A549 (cell line): ENCODE measurements around the gene GINS2. TPM values are rescaled to one million over a fixed set of nuclear protein-coding genes. Genes with fewer than 3 reads are reported as not detected.

Source experiments
- ATAC-seq, 2 experiments: fragments of 200-7000 bp in 1 of 2; fragments of >200 bp in 1 of 2; cut with Nextera tagmentation in 1 of 2; cut with Tn5 transposase in 1 of 2; 3 replicates each; pipeline versions ENCODE4 v1.8.0 to v1.9.1; 2018 to 2020; ENCODE audit warnings: mild to moderate bottlenecking in 1 of 2, moderate library complexity in 1 of 2
- CTCF ChIA-PET: fragments of 300-600 bp; sonication (Branson Sonifier 250); formaldehyde crosslinking; extraction: SDS; loops from one replicate; lab custom pipeline; 2021; ENCODE audit warnings: antibody characterized with exemption, inconsistent platforms; lab: Yijun Ruan, JAX
- POLR2A ChIA-PET: fragments of 350-600 bp; formaldehyde crosslinking; extraction: SDS; loops from one replicate; lab custom pipeline; 2021; ENCODE audit warnings: antibody characterized with exemption, inconsistent platforms; lab: Yijun Ruan, JAX
- DNase-seq, 2 experiments: peaks; one replicate each; pipeline versions ENCODE4 v3.0.0 to v3.0.0-alpha.2; 2011 to 2016; ENCODE audit warnings: low read depth in 1 of 2, low spot score in 1 of 2
- FAIRE-seq: peaks from 2 replicates; lab custom pipeline; 2011; peaks lifted over from hg19 to GRCh38; lab: Jason Lieb, UNC
- H3K27ac ChIP-seq, 2 experiments: fragments of >200 bp; sonication (Bioruptor Twin); formaldehyde crosslinking; 3 replicates each; pipeline ENCODE4 v1.5.1; 2016 to 2017
- H3K4me1 ChIP-seq: fragments of >200 bp; sonication (Bioruptor Twin); formaldehyde crosslinking; 3 replicates; pipeline ENCODE4 v1.6.1; 2016
- H3K4me2 ChIP-seq: fragments of >200 bp; sonication (Bioruptor Twin); formaldehyde crosslinking; 3 replicates; pipeline ENCODE4 v1.6.1; 2016
- H3K4me3 ChIP-seq: fragments of >200 bp; sonication (Bioruptor Twin); formaldehyde crosslinking; 3 replicates; pipeline ENCODE4 v1.5.1; 2016
- H3K9me3 ChIP-seq: fragments of >200 bp; sonication (Bioruptor Twin); formaldehyde crosslinking; 3 replicates; pipeline ENCODE4 v1.6.1; 2016
- CHD2 ChIP-seq: fragments of 150-350 bp; IDR thresholded peaks from 2 replicates; pipeline ENCODE4 v1.6.1; 2014; ENCODE audit warnings: low read length; ENCODE audit not compliant: partially characterized antibody
- ELK1 ChIP-seq: fragments of 150-350 bp; IDR thresholded peaks from 2 replicates; pipeline ENCODE4 v1.6.1; 2014; ENCODE audit warnings: low read depth, mild to moderate bottlenecking, low read length
- EP300 ChIP-seq, 2 experiments: fragments of >200 bp; sonication (Bioruptor Twin); formaldehyde crosslinking; IDR thresholded peaks; 2 replicates in 1 of 2; 3 replicates in 1 of 2; pipeline ENCODE4 v1.6.1; 2016 to 2017
- FOSB ChIP-seq: fragments of 250-450 bp; sonication (Bioruptor Pico); IDR thresholded peaks from 2 replicates; pipeline ENCODE4 v1.5.0; 2020; ENCODE audit warnings: mild to moderate bottlenecking, moderate library complexity
- FOSL2 ChIP-seq, 2 experiments: fragments of 450-650 bp in 1 of 2; fragments of >200 bp in 1 of 2; sonication (Bioruptor Twin) in 1 of 2; formaldehyde crosslinking; IDR thresholded peaks; 2 replicates each; pipeline versions ENCODE4 v1.5.0 to v1.6.1; 2016 to 2020; ENCODE audit warnings: mild to moderate bottlenecking in 1 of 2, moderate library complexity in 1 of 2
- FOXS1 ChIP-seq: fragments of 250-450 bp; sonication (Bioruptor Pico); IDR thresholded peaks from 2 replicates; pipeline ENCODE4 v1.5.0; 2020; ENCODE audit warnings: mild to moderate bottlenecking, moderate library complexity
- HES2 ChIP-seq: fragments of >200 bp; sonication (Bioruptor Twin); formaldehyde crosslinking; IDR thresholded peaks from 2 replicates; pipeline ENCODE4 v1.6.1; 2016
- HEYL ChIP-seq: fragments of 250-450 bp; sonication (Bioruptor Pico); IDR thresholded peaks from 2 replicates; pipeline ENCODE4 v1.8.0; 2021; ENCODE audit warnings: mild to moderate bottlenecking, moderate library complexity
- HOXA7 ChIP-seq: fragments of 250-450 bp; sonication (Bioruptor Pico); IDR thresholded peaks from 2 replicates; pipeline ENCODE4 v1.5.0; 2020; ENCODE audit warnings: mild to moderate bottlenecking, moderate library complexity
- HOXB13 ChIP-seq: fragments of 250-450 bp; sonication (Bioruptor Pico); IDR thresholded peaks from 2 replicates; pipeline ENCODE4 v1.5.0; 2020; ENCODE audit warnings: low read depth, mild to moderate bottlenecking, moderate library complexity
- KDM1A ChIP-seq: fragments of 200-600 bp; sonication (generic); IDR thresholded peaks from 2 replicates; pipeline ENCODE4 v1.6.1; 2016; ENCODE audit warnings: low read depth, mild to moderate bottlenecking
- MAFK ChIP-seq: fragments of 450-650 bp; IDR thresholded peaks from 2 replicates; pipeline ENCODE4 v1.6.1; 2014; ENCODE audit not compliant: partially characterized antibody
- MAX ChIP-seq: IDR thresholded peaks from 2 replicates; pipeline ENCODE4 v1.6.1; 2012
- MYC ChIP-seq: IDR thresholded peaks from 2 replicates; pipeline ENCODE4 v1.6.1; 2012; ENCODE audit warnings: mild to moderate bottlenecking, inconsistent platforms, low read length, improper control_type of control experiment, borderline replicate concordance
- NPAS2 ChIP-seq: fragments of 250-450 bp; sonication (Bioruptor Pico); IDR thresholded peaks from 2 replicates; pipeline ENCODE4 v1.8.0; 2022; ENCODE audit warnings: mild to moderate bottlenecking, moderate library complexity, borderline replicate concordance
- NR3C1 ChIP-seq: fragments of >200 bp; sonication (Bioruptor Twin); formaldehyde crosslinking; IDR thresholded peaks from 3 replicates; pipeline ENCODE4 v1.6.1; 2017
- POLR2A ChIP-seq: IDR thresholded peaks from 2 replicates; pipeline ENCODE4 v1.6.1; 2012; ENCODE audit warnings: mild to moderate bottlenecking, low read length
- RFX5 ChIP-seq: fragments of 450-650 bp; IDR thresholded peaks from 2 replicates; pipeline ENCODE4 v1.7.1; 2014; ENCODE audit warnings: antibody characterized with exemption, mild to moderate bottlenecking, moderate library complexity
- RNF2 ChIP-seq: fragments of 200-600 bp; sonication (generic); IDR thresholded peaks from 2 replicates; pipeline ENCODE4 v1.6.1; 2016; ENCODE audit warnings: low read depth, mild to moderate bottlenecking, antibody characterized with exemption, moderate library complexity, borderline replicate concordance
- USF2 ChIP-seq: fragments of 450-650 bp; IDR thresholded peaks from 2 replicates; pipeline ENCODE4 v1.6.1; 2014; ENCODE audit warnings: antibody characterized with exemption
- ZFP36 ChIP-seq: fragments of 450-650 bp; IDR thresholded peaks from 2 replicates; pipeline ENCODE4 v1.6.1; 2014; ENCODE audit warnings: borderline replicate concordance; ENCODE audit not compliant: partially characterized antibody
- ZNF302 ChIP-seq: fragments of 250-450 bp; sonication (Bioruptor Pico); IDR thresholded peaks from 2 replicates; pipeline ENCODE4 v1.9.0; 2021; ENCODE audit warnings: inconsistent platforms, mild to moderate bottlenecking, moderate library complexity
- ZSCAN20 ChIP-seq: fragments of 250-450 bp; sonication (Bioruptor Pico); IDR thresholded peaks from 2 replicates; pipeline ENCODE4 v1.8.0; 2022; ENCODE audit warnings: mild to moderate bottlenecking, moderate library complexity
- WGBS: methylation state at CpG from one replicate; pipeline ENCODE4 v1.1.6; 2017; ENCODE audit errors: missing lambda C conversion rate; 5-methylcytosine and 5-hydroxymethylcytosine counted together
- polyA plus RNA-seq, 4 experiments: library from polyadenylated mRNA; depleted of rRNA in 3 of 4; stranded (reverse); fragments of >200 nt; fragmentation: RNase III in 1 of 4; extraction: RNeasy Plus Mini Kit Qiagen cat#74134 plus additional on column Dnase treatment in 1 of 4; gene quantifications; 2 replicates in 3 of 4; 3 replicates in 1 of 4; pipeline ENCODE4 v1.2.3, GENCODE V29; 2011 to 2017

GINS2 gene
- polyA plus RNA-seq, 2 of the 4 experiments (the other 2 are of a cell fraction): 25.4 to 28.7 TPM

- TF ChIP-seq FOSB (no peak), HOXB13 (CRISPR knock-in tag) (no peak), MAX (no peak), ZSCAN20 (CRISPR knock-in tag) (no peak)
- no peak overlapping the region for H3K27ac ChIP-seq
- no peak for DNase-seq
- WGBS: 80% methylated on average over 9 of the region's 9 CpGs
- no peak for FAIRE-seq
- H3K4me1 ChIP-seq: no peaks in the 10 kb centered on the region
- peaks cover 4% of the 10 kb centered on the region; the same call in 1 of the 3 replicates for H3K9me3 ChIP-seq
- H3K4me3 ChIP-seq: no peak overlapping the region
- CTCF ChIA-PET: no interaction called here
- no peak for ATAC-seq
- POLR2A ChIA-PET: no interaction called here
- H3K4me2 ChIP-seq: no peak overlapping the region
These were observed 24.0 kb upstream of the GINS2 start for GRCh38 chr16:85712801-85713200.

- CTCF ChIA-PET: no interaction called here
- WGBS: 72% methylated on average over 5 of the region's 6 CpGs
These were observed 23.3 kb upstream of the GINS2 start for GRCh38 chr16:85711982-85712587.

GRCh38 chr16:85710732-85711131, 22.0 kb upstream of the GINS2 start:
- no peak for TF ChIP-seq NPAS2
- no peak for TF ChIP-seq FOXS1
- no peak for TF ChIP-seq EP300 (IDR thresholded peaks at IDR 0.05)
- TF ChIP-seq ZFP36: no peak
- TF ChIP-seq RFX5: no peak
- TF ChIP-seq HOXB13 (CRISPR knock-in tag): no peak
- no peak for TF ChIP-seq MYC
- TF ChIP-seq RNF2: no peak
- TF ChIP-seq FOSL2 (IDR thresholded peaks at IDR 0.05): no peak
- TF ChIP-seq FOSL2 (CRISPR knock-in tag; IDR thresholded peaks at IDR 0.05): no peak
- no peak for TF ChIP-seq CHD2
- TF ChIP-seq HEYL (CRISPR knock-in tag): no peak
- no peak for TF ChIP-seq ZSCAN20 (CRISPR knock-in tag)
- no peak for TF ChIP-seq ELK1
- TF ChIP-seq HOXA7 (CRISPR knock-in tag): no peak
- TF ChIP-seq MAFK: no peak
- TF ChIP-seq HES2: no peak
- TF ChIP-seq ZNF302 (CRISPR knock-in tag): no peak
- no peak for TF ChIP-seq POLR2A
- TF ChIP-seq USF2: no peak
- no peaks in the 10 kb centered on the region for H3K4me1 ChIP-seq
- no peak overlapping the region for H3K27ac ChIP-seq
- no peak for DNase-seq
- 90% methylated on average over 9 of the region's 9 CpGs for WGBS
- peaks cover 4% of the 10 kb centered on the region; the same call in 1 of the 3 replicates for H3K9me3 ChIP-seq
- no peak for FAIRE-seq
- POLR2A ChIA-PET: no interaction called here
- ATAC-seq: no peak
- H3K4me2 ChIP-seq: no peak overlapping the region
- H3K4me3 ChIP-seq: no peak overlapping the region
- CTCF ChIA-PET: interaction anchor here (0.7 to 3.4 kb wide), 3 partner anchors 8 to 24 kb away, joined by 3 to 45 read pairs (median 3); no protein-coding TSS in a partner anchor

More at GRCh38 chr16:85711982-85712587, 23.3 kb upstream of the GINS2 start:
- DNase-seq: no peak
- no peak for ATAC-seq
- Histone ChIP-seq H3K4me3 (no peak overlapping the region), H3K27ac (no peak overlapping the region), H3K4me2 (no peak overlapping the region), H3K4me1 (no peaks in the 10 kb centered on the region), H3K9me3 (peaks cover 4% of the 10 kb centered on the region; the same call in 1 of the 3 replicates)
- FAIRE-seq: no peak
- TF ChIP-seq KDM1A (no peak), NR3C1 (no peak), MAFK (peak; percentile 37), HOXA7 (CRISPR knock-in tag) (no peak)
- POLR2A ChIA-PET: no interaction called here
